ENCODE results near the gene ELK1.

- TF ChIP-seq CTCF (IDR thresholded peaks at IDR 0.05) (no peak), POLR2A (IDR thresholded peaks at IDR 0.05) (no peak)
Observed at GRCh38 chrX:47587906-47588735, 62.2 kb downstream of the ELK1 start.

Data from thyroid gland (tissue), 4 donors.